Motor neuron (in vitro differentiated cells): Measurements from ENCODE around the gene WWP2. TPM values are rescaled to one million over a fixed set of nuclear protein-coding genes. Genes with fewer than 3 reads are reported as not detected.
"Not testable (repeated sequence)": the region's sequence is repeated elsewhere in the genome, so short reads cannot be mapped to it uniquely, and the experiment has no call there.

Experiments used
- ATAC-seq, 8 experiments: fragments of 200-7000 bp; cut with Tn5 transposase; replicated peaks in 6 of 8; 2 replicates each; pipeline ENCODE4 v1.8.0; 2021; ENCODE audit warnings: mild to moderate bottlenecking in 8 of 8, moderate library complexity in 8 of 8
- H3K27ac ChIP-seq, 2 donors: fragments of 250-450 bp; sonication (Bioruptor Pico); 2 replicates each; pipeline ENCODE4 v1.9.0; 2021; ENCODE audit warnings: antibody characterized with exemption in 2 of 2, mild to moderate bottlenecking in 2 of 2, moderate library complexity in 1 of 2
- H3K4me1 ChIP-seq, 2 donors: fragments of 250-450 bp; sonication (Bioruptor Pico); replicated peaks in 1 of 2; 2 replicates each; pipeline ENCODE4 v1.6.1; 2021; ENCODE audit warnings: antibody characterized with exemption in 2 of 2, mild to moderate bottlenecking in 2 of 2, moderate library complexity in 1 of 2
- H3K4me3 ChIP-seq, 5 donors: fragments of 250-450 bp; sonication (Bioruptor Pico); 2 replicates each; pipeline ENCODE4 v1.9.0; 2021; ENCODE audit warnings: antibody characterized with exemption in 5 of 5, mild to moderate bottlenecking in 5 of 5, moderate library complexity in 4 of 5
- WGBS, 10 experiments: fragments of 450-650 bp; shearing (Covaris generic); methylation state at CpG; one replicate each; pipeline ENCODE4 v1.0.0; 2022; 5-methylcytosine and 5-hydroxymethylcytosine counted together
- in situ Hi-C, 9 experiments: fragments of 400-800 bp; cut with MboI; loops; one replicate each; pipeline ENCODE4 v1.15.0; 2021; ENCODE audit warnings: low sequenced_read_pairs in 9 of 9, low pct_unique_long_range_greater_than_20kb in 2 of 9; ENCODE audit not compliant: unreplicated experiment in 9 of 9
- total RNA-seq, 8 experiments: library from RNA; unstranded; fragments of 300-600 nt; gene quantifications; 2 replicates each; pipeline versions ENCODE4 v1.2.3 to v1.2.4, GENCODE V29; 2022

WWP2 gene
- total RNA-seq, 8 experiments from 2014 or later = 10.7 to 28.6 (median 16.0) TPM

DNA sequence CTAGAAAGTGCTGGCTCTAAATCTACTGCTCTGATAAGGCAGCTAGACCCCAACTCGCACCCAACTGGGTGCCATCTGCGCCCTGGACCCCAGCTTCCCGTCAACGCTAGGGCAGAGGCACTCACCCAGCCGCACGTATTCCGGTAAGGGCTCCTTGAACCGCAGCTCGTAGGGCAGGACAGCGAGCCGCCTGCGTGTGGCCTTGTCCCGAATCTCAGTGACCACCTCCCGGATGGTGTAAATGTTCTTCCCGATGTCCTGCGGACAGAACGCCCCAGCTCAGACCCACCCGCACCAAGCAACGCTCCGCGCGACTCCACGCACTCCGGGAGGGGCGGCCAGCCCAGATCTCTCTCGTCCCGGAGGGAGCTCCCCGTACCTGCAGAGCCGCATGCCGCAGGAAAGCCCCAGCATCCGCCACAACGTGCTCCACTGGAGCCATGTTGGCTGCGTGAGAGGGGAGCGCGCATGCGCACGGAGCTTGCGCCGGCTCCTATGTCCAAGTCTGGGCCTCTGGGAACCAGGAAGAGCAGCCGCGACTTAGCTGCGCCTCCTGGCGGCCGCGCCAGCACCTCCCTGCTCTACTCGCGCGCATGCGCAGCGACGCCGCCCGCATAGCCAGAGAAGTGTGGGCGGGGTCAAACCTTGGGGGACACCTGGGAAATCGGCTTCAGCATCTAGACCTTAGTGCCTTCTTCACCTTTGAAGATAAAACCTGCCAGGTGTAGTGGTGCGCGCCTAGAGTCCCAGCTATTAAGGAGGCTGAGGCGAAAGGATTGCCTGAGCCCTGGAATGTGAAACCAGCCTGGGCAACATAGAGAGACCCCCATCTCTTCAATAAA, 7.4 kb upstream of the WWP2 start, which contains the start of gene NOB1:
TSS of gene NOB1 (minus strand) at position 458 of the 842 bp plus-strand sequence. CDS start at position 442, 16 bp downstream.
- ATAC-seq = peak; percentile 97 to 99 (median 99)
- WGBS, 10 experiments = 0 to 7% (median 0%) methylated on average over 3 to 16 of the region's 58 CpGs; no CpG with 5 or more reads in 4 of the 10 experiments
- Histone ChIP-seq H3K4me1 (peaks cover 6 to 7% of the 10 kb centered on the region in 2 donors), H3K27ac (peak within 1 kb of the TSS; percentile 73 to 85), H3K4me3 (peak within 1 kb of the TSS; percentile 76 to 98 (median 92))
- in situ Hi-C loops = loop anchor here in 1 of 9 experiments (25.0 kb wide), 1 partner anchor 367 kb away; the partner anchor contains the start of gene TERF2

DNA sequence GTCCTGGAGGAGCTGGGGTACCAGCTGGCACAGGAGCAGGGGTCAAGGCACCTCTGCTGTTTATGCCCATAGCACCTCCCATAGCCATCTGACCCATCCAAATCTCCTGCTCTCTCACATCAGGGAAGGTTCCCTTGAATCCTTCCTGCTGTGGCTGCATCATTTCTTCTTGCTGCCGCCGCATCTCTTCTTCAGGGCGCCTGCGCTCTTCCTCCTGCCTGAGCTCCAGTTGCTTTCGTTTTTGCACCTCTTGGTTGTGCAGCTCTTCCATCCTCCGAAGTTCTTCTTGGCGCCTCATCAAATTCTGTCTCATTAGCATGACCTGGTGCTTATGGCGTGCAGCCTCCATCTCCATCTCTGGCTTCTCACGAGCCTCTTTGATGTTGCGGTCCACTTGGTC, 5.4 kb upstream of the WWP2 start:
- ATAC-seq = no peak
- in situ Hi-C loops = loop anchor here in 1 of 9 experiments (25.0 kb wide), 1 partner anchor 369 kb away; the partner anchor contains the start of gene TERF2
- 0 to 93% (median 80%) methylated on average over 1 to 8 of the region's 10 CpGs; no CpG with 5 or more reads in 5 of the 10 experiments for WGBS, 10 experiments

DNA sequence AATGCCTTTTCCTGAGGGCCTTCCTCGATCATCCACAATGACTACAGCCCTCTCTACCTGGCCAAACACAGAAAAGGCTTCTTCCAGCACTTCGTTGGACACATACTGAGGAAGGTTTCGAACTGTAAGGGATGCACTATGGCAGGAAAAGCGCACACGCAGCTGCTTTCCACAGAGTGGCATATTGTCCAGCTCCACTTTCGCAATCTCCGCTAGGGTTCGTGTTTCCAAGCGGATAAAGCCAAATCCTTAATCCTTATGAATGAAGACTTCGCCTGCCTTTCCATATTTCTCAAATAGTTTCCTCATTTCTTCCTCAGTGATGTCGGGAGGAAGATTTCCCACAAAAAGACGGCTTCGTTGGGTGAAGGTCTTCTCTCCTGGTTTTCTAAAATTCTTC, 4.8 kb upstream of the WWP2 start:
- not testable (repeated sequence) for H3K27ac ChIP-seq, H3K4me3 ChIP-seq, ATAC-seq
- WGBS, 10 experiments = 66 to 85% (median 78%) methylated on average over 1 to 11 of the region's 13 CpGs; no CpG with 5 or more reads in 3 of the 10 experiments
- in situ Hi-C loops = loop anchor here in 1 of 9 experiments (25.0 kb wide), 1 partner anchor 370 kb away; the partner anchor contains the start of gene TERF2
- peaks cover 7 to 11% of the 10 kb centered on the region in 2 donors for H3K4me1 ChIP-seq

More for the DNA sequence above, 5.4 kb upstream of the WWP2 start:
- Histone ChIP-seq H3K4me3 (no peak overlapping the region), H3K27ac (no peak overlapping the region), H3K4me1 (peaks cover 7 to 9% of the 10 kb centered on the region in 2 donors)

DNA sequence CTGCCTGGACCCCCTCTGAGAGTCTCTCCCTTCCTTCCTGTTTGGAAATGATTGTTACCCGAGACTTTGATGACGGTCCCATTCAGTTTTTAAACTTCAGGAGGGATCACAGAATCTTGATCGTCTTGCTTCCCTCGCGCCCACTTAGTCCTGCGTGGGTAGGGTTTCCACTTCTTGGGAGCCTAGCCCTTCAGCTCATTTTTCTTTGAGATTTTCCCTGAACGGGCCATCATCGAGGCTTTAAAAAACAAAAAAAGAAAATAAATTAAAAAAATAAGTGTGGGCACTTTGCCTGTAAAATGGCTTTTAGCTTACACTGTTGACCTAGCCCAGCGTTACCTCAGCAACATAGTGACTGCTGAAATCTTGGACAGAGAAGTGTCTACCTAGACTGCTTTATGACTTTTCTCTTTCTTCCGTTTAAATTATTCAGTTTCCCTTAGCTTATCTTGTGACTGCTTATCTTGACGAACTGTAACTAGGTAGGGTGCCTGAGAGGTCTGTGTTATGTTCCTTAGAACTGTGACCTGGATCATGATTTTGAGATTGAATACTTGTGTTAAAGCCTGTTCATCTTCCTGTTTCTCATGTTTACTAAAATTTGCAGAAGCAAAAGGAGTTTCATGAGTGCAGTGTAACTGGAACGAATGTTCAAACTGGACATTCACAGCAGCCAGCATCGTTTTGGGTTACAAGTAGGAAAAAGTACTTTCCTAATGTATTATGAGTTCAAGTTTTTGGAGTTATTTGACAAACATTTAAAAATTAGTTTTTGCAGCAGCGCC, 874 bp downstream of the WWP2 start:
- in situ Hi-C loops = loop anchor here in 2 of 9 experiments (10.0 to 25.0 kb wide), 2 partner anchors 368 to 376 kb away; partner anchors contain the start of gene TERF2 (in 1 of the 2)
- Histone ChIP-seq H3K27ac (peak overlapping the region; percentile 61 to 80), H3K4me3 (peak overlapping the region; percentile 73 to 98 (median 79)), H3K4me1 (peaks cover 0 to 10% of the 10 kb centered on the region in 2 donors)
- ATAC-seq = peak in 4 of 8 experiments; percentile 22 to 60 (median 43)
- 4 to 33% (median 18%) methylated on average over 1 to 14 of the region's 14 CpGs for WGBS, 10 experiments

DNA sequence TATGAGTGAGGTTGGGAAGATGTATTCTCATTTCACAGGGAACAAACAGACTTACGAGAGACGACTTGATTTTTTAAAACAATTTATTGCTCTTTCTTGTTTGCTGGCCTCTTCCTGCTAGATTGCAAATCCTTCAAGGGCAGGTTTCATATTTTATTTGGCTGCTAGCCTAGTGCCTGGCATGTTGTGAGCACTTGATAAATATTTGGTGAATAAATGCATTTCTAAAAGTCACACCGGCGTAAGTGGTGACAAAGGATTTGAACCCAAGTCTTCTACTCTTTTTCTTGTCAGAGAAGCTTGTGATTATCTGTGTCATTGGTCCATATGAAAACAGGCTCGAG, 1.4 kb downstream of the WWP2 start:
- 25 to 100% (median 91%) methylated on average over 1 to 5 of the region's 5 CpGs; no CpG with 5 or more reads in 1 of the 10 experiments for WGBS, 10 experiments
- Histone ChIP-seq H3K27ac (no peak overlapping the region), H3K4me1 (peaks cover 0 to 10% of the 10 kb centered on the region in 2 donors), H3K4me3 (no peak overlapping the region)
- in situ Hi-C loops = loop anchor here in 2 of 9 experiments (10.0 to 25.0 kb wide), 2 partner anchors 369 to 376 kb away; partner anchors contain the start of gene TERF2 (in 1 of the 2)
- ATAC-seq = no peak

DNA sequence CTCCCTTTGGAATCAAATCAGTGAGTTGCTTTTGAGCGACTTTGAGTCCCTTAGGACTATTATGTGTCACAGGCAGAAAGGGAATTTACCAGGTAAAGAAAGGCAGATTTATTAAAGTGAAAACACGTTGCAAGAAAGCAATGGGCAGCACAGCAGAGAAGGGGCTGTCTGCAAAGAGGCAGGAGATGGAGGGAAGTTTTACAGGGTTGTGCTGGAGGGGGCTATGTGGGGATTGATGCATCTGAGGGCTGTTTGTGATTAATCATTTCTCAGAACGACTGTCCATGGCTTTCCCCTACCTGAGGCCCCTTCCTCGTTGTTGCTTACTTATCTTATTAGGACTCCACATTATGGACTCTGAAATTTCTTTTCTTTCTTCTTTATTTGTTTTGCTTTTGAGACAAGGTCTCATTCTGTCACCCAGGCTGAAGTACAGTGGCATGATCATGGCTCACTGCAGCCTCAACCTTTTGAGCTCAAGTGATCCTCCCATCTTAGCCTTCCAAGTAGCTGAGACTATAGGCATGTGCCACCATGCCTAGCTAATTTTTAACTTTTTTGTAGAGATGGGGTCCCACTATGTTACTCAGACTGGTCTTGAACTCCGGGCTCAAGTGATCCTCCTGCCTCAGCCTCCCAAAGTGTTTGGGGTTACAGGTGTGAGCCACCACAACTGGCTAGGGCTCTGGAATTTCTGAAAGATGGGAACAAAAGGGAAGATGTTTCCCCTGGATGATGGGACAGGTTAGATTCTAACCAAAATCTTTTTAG, 5.5 kb downstream of the WWP2 start:
- H3K4me3 ChIP-seq = no peak overlapping the region
- H3K27ac ChIP-seq = no peak overlapping the region
- no peak for ATAC-seq
- in situ Hi-C loops = loop anchor here in 2 of 9 experiments (10.0 to 25.0 kb wide), 2 partner anchors 373 to 380 kb away; partner anchors contain the start of gene TERF2 (in 1 of the 2)
- 48 to 100% (median 93%) methylated on average over 2 to 5 of the region's 5 CpGs; no CpG with 5 or more reads in 3 of the 10 experiments for WGBS, 10 experiments
- peaks cover 2 to 5% of the 10 kb centered on the region in 2 donors for H3K4me1 ChIP-seq

DNA sequence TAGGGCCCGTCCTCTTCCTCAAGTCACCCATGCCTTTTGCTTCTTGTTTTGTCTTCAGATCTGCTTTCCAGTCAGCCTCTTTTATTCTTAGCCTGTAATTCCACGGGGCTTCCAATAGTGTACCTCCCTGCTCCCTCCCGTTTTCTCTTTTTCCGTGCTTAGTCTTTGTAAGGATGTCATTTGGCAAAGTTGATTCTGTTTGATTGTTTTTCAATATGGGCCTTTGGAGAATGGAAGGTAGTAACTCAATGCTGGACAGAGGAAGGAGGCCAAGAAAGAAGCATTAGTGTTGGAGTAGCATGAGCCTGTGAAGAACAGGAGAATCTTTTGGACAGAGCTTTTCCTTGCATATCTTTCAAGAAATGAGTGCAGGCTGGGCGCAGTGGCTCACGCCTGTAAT, 6.5 kb downstream of the WWP2 start:
- 67 to 100% (median 80%) methylated on average over 1 to 5 of the region's 6 CpGs; no CpG with 5 or more reads in 1 of the 10 experiments for WGBS, 10 experiments
- ATAC-seq = no peak
- in situ Hi-C loops = loop anchor here in 2 of 9 experiments (10.0 to 25.0 kb wide), 2 partner anchors 374 to 381 kb away; partner anchors contain the start of gene TERF2 (in 1 of the 2)
- Histone ChIP-seq H3K27ac (no peak overlapping the region), H3K4me3 (no peak overlapping the region), H3K4me1 (peaks cover 0 to 12% of the 10 kb centered on the region in 2 donors)

DNA sequence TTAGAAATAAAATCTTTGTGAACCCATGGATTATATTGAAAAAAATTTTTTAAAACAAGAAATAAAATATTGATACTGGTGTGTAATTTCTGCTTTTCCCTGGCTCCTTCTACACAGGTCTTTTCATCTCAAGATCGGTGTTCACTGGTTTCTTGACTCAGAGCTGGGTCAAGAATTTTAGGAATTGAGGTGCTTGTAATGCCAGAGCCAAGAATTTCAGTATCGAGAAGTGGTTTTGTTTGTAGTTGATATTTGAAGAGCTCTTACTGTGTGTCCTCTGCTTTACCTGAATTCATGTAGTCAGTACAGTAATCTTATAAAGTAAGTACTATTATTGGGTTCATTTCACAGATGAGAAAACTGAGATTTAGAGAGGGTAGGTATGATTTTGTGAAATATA, 7.3 kb downstream of the WWP2 start:
- no peak overlapping the region for H3K27ac ChIP-seq
- no peak overlapping the region for H3K4me3 ChIP-seq
- 0 to 63% (median 50%) methylated on average over 1 to 2 of the region's 2 CpGs; no CpG with 5 or more reads in 1 of the 10 experiments for WGBS, 10 experiments
- peaks cover 0 to 12% of the 10 kb centered on the region in 2 donors for H3K4me1 ChIP-seq
- in situ Hi-C loops = loop anchor here in 2 of 9 experiments (10.0 to 25.0 kb wide), 2 partner anchors 375 to 382 kb away; partner anchors contain the start of gene TERF2 (in 1 of the 2)
- ATAC-seq = no peak

DNA sequence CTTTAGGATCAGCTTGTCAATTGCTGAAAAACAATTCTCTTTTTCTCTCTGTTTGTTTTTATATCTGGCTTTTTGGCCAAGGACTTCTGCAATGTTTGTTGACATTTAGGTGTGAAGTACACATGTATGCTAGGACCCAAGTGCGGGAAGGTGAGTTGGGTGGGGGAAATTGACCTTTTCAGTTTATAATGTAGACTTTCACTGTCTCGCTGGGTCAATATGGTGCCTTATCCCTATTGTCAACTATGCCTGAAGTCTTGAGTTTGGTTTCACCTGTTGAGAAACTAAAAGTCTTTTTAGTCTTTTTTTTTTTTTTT, 9.5 kb downstream of the WWP2 start:
- 0 to 100% (median 100%) methylated on average over 1 to 2 of the region's 2 CpGs; no CpG with 5 or more reads in 1 of the 10 experiments for WGBS, 10 experiments
- in situ Hi-C loops = loop anchor here in 1 of 9 experiments (25.0 kb wide), 1 partner anchor 384 kb away; the partner anchor contains the start of gene TERF2

DNA sequence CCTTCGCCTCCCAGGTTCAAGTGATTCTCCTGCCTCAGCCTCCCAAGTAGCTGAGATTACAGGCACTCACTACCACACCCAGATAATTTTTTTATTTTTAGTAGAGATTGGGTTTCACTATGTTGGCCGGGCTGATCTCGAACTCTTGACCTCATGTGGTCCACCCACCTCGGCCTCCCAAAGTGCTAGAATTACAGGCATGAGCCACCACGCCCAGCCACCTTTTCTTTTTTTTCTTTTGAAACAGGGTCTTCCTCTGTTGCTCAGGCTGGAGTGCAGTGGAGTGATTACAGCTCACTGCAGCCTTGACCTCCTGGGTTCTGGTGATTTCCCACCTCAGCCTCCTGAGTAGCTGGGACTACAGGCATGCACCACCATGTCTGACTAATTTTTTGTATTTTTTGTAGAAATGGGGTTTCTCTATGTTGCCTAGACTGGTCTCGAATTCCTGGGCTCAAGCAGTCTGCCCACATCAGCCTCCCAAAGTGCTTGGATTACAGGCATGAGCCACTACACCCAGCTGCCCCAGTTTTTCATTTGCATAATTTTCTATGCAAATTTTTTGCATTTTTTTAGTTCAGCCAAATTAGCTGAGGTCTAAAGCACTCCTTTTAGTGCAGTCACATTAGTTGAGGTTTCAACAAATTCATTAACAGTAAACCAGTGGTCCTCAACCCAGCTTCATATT, 11.3 kb downstream of the WWP2 start:
- Histone ChIP-seq H3K27ac (peak overlapping the region in 1 of 2 donors; percentile 49), H3K4me3 (no peak overlapping the region), H3K4me1 (peaks cover 0 to 12% of the 10 kb centered on the region in 2 donors)
- peak in 6 of 8 experiments; percentile 10 to 92 (median 51) for ATAC-seq
- 16 to 100% (median 83%) methylated on average over 1 to 5 of the region's 6 CpGs; no CpG with 5 or more reads in 1 of the 10 experiments for WGBS, 10 experiments
- in situ Hi-C loops = loop anchor here in 1 of 9 experiments (25.0 kb wide), 1 partner anchor 386 kb away; the partner anchor contains the start of gene TERF2

More for the DNA sequence above, 9.5 kb downstream of the WWP2 start:
- H3K4me1 ChIP-seq = peaks cover 0 to 12% of the 10 kb centered on the region in 2 donors
- no peak overlapping the region for H3K4me3 ChIP-seq
- H3K27ac ChIP-seq = no peak overlapping the region
- ATAC-seq = no peak

DNA sequence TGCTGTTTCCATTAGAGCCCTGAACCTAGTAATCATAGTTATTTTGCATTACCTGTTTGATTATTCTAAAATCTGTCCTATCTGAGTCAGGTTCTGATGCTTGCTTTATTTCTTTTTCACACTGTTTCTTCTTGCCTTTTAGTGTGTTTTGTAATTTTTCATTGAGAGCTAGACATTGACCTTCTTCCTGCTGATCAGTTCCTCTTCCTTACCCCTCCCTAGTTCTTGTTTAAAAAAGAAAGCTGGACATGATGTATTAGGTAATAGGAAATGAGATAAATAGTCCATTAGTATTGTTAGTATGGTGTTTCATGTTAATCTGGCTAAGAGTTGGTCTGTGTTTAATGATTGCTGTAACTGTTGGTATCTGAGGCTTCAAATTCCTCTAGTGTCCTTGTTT, 13.4 kb downstream of the WWP2 start:
- no peak overlapping the region for H3K4me3 ChIP-seq
- in situ Hi-C loops = no loop called here
- H3K27ac ChIP-seq = no peak overlapping the region
- no peak for ATAC-seq
- peaks cover 0 to 12% of the 10 kb centered on the region in 2 donors for H3K4me1 ChIP-seq
